HG03139 (cell line): ENCODE results near the gene NOL4L.

ENCODE experiments used
- ATAC-seq: cut with Tn5 transposase; IDR thresholded peaks from one replicate; pipeline ENCODE4 v1.9.1; 2021; ENCODE audit not compliant: unreplicated experiment

NOL4L gene

GRCh38 chr20:32577023-32577422, 8.1 kb downstream of the NOL4L start:
- no peak for ATAC-seq

DNA sequence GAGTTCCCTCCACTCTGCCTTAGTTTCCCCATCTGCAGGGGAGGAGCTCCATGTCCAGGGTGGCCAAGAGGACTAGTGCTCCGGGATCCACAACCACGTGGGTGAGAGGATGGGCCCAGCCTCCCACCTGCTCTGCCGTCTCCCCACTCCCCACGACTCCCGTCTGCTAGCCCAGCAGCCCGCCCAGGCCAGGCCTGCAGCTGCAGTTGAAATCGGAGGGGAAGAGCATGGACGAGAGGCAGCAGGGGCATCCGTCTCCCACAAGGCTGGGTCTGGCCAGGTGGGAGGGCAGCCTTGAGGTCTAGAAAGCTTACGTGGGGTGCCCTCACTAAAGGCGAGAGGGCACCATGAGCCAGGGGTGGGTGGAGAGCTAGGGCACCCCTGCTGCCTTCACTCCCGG, 8.6 kb downstream of the NOL4L start:
- no peak for ATAC-seq

DNA sequence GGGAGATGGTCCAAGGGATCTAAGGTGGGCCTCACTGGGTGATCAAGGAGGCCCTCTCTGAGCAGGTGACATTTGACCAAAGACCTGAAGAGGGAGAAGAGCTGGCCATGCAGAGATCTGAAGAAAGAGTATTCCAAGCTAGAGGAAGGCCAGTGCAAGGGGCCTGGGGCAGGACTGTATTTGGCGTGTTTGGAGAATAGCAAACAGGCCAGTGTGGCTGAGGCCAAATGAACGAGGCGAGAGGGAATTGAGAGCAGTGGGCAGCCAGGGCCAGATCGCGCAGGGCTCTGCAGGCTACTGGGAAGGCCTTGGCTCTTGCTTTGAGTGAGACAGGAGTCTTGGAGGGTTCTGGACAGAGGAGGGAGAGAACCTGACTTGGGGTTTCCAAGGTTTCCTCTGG, 9.3 kb downstream of the NOL4L start:
- ATAC-seq: no peak

GRCh38 chr20:32575227-32575581, 9.9 kb downstream of the NOL4L start:
- ATAC-seq: no peak

DNA sequence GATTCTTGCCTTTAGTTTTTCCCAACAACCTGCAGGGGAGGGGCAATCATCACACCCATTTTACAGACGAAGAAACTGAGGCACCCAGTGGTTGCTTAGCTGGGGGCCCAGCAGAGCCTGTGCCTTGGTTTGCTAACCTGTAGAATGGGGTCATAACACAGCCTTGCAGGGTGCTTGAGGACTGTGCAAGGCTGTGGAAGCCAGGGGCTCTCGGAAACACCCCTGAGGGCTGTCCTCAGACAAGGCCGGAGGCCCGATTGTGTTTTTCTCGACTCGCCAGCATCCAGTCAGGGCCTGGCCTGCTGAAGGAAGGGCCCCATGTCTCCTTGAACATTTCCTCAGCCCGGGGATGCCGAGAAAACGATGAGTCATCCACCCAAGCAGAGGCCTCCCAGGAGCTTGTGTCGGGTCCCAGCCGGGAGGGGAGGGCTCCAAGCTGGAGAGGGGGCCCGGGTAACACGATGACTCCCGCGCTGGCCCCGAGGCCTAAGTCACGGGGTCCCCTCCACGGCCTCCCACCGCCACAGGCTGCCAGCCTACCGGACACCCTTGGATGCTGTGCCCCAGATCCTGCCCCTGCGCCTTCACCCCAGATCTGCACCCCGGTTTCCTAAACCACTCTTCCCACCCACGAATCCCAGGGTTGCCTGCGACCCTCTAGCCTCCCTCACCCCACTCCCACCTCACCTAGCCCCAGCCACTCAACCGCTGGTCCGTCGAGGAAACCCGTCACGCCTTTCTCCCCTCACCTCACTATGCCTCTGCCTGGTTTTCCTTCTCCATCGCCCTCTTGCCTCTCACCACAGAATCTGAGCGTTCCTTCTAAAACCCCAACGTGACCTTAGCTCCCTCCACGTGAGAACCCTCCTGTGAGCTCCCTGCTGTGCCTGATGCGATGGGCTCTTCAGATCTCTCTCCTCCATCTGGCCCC, 10.6 kb downstream of the NOL4L start:
- ATAC-seq: no peak

GRCh38 chr20:32573167-32573851, 11.8 kb downstream of the NOL4L start:
- no peak for ATAC-seq

DNA sequence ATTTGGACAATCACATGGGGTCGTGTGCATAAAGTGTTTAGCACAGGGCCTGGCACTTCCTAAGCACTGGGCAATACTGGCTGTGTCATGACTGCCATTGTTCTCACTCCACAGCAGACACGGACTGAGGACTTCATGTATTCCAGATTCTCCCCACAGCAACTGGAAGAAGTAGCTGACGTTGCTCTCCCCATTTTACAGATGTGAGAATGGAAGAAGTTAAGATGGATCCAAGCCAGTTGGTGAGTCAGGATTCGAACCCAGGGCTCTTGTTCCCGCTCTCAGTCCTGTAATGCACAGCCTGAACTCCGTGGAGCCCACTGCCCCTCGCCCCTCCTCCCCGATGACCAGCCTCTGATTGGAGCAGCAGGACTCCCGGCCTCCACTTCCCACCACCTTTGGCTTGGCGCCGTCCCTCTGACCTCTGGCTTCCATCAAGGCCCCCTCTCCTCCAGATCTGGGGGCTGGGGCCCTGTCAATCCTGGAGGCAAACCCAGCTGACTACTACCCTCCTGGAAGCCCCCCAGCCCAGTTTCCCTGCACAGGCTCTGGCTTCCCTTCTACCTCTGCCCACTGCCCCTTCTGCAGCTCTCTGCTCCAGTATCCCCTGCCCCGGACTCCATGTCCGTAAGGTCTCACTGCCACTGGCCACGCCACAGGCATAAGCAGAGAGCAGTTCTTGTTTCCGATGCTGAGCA, 12.7 kb downstream of the NOL4L start:
- ATAC-seq: no peak

- ATAC-seq: no peak
These were observed 13.6 kb downstream of the NOL4L start for GRCh38 chr20:32571566-32571965.

DNA sequence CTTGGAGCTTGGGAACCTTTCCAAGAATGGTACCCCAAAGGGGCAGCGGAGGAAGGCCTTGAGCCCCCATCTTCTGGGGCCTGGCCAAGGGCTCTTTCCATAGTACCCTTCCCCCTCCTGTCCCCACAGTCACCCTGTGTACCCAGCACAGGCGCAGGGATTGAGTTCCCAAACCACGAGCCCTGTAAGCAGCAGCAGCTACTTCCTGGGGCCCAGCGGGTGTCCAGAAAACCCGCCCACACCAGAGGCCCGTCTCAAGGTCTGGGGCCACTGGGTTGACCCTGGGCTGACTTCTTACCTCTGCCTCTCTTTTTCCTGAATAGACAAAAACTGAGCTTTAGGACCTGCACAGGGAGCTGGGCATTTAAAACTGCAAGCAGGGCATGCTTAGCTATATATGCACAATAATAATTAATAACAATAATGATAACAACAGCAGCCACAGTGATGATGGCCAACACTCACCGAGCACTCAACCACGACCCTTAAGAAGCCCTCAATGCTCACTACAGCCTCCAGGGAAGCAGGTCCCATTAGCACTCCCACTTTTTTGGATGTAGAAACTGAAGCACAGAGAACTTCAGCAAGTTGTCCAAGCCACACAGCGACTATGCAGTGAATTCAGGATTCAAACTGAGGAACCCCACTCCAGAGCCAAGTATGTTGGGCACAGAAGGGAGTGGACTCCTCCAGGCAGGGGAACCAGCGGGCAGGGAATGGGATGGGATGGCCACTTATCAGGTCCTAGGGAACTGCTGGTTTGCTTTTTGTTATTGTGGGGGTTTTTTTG, 14.5 kb downstream of the NOL4L start:
- ATAC-seq: no peak

GRCh38 chr20:32569380-32570305, 15.5 kb downstream of the NOL4L start:
- no peak for ATAC-seq

GRCh38 chr20:32569018-32569379, 16.1 kb downstream of the NOL4L start:
- ATAC-seq: no peak

DNA sequence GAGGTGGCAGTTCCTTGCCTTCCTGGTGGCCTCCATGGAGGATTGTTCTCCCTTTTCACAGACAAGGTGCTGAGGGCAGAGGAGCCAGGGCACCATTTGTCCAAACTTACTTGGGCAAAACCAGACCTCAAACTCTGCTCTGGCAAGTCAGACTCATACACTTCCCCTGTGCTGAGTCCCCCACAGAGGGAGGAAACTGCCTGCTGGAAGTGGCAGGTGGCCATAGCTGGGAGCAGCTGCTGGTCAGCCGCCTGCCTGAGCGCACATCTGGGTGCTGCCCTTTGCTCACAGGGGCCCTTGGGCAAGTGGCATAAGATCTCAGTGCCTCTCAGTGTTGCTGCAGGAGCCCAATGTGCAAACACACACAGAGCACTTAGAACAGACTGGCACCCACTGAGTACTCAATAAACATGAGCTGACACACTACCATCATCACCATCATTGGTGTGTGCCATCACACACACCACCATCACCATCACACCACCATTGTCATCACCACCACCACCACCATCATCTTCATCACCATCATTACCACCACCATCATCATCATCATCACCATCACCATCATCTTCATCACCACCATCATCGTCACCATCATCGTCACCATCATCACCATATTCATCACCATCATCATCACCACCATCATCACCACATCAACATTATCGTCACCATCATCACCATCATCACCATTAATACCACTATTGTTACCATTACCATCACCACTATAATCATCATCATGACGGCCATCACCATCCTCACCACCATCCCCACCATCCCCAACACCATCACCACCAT, 17.6 kb downstream of the NOL4L start:
- no peak for ATAC-seq

DNA sequence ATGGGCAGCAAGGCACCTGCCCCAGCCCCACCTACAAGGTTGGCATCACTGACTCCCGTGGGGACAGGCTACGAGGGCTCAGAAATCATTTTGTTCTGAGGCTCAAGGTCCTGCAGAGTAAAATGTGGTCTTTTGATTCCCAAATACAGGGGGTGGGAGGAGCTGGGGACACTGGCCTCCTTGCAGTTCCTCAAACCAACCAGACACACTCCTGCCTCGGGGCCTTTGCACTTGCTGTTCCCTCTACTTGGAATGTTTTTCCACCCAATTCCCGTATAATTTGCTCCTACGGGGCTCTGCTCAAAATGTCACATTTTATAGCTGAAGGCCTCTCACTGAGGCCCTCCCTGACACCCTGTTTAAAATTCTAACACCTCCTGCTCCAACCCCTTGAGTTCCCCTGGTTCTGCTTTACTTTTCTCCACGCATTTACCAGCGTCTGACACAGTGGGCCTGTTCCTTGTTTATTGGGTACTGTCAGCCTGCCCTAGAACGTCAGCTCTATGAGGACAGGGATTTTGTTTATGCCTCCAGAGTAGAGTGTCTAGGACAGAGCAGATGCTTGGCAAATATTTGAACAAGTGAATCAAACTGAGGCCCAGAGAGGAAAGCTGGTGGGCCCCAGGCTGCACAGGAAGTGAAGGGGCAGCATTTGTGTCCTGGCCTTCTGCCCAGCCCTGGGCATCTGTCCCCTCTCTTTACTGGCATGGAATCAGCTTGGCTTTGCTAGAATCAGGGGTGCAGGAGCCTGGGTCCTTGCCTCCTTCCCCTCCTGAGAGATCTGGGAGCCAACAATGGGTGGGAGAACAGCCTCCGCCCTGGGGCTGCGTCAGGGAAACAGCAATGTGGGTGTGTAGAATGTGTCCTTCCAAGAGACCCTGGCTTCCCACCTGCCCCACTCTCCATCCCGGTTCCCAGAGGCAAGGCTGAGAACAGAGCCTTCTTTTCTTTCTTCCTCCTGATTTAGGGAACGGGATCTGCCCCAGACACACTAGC, 18.5 kb downstream of the NOL4L start:
- ATAC-seq: no peak

DNA sequence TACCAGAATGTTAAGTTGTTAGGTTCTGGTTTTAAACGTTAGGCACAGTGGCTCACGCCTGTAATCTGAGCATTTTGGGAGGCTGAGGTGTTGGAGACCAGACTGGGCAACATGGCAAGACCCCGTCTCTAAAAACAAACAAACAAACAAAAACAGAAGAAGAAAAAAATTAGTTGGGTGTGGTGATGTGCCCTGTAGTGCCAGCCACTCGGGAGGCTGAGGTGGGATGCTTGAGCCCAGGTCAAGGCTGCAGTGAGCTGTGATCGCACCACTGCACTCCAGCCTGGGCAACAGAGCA, 19.4 kb downstream of the NOL4L start:
- no peak for ATAC-seq

GRCh38 chr20:32564921-32565734, 20.0 kb downstream of the NOL4L start:
- ATAC-seq: no peak

GRCh38 chr20:32564440-32564839, 20.7 kb downstream of the NOL4L start:
- ATAC-seq: no peak
